ENCODE results near the gene RIPK3. TPM values are rescaled to one million over a fixed set of nuclear protein-coding genes. Genes with fewer than 3 reads are reported as not detected.

The RIPK3 gene
- not detected in 2 replicates for polyA plus RNA-seq (2012; rRNA removed)
- polyA plus RNA-seq (2012; cell fraction: cytosol; rRNA removed): not detected in 2 replicates
- polyA plus RNA-seq (2012; cell fraction: nucleus; rRNA removed): not detected in 2 replicates

DNA sequence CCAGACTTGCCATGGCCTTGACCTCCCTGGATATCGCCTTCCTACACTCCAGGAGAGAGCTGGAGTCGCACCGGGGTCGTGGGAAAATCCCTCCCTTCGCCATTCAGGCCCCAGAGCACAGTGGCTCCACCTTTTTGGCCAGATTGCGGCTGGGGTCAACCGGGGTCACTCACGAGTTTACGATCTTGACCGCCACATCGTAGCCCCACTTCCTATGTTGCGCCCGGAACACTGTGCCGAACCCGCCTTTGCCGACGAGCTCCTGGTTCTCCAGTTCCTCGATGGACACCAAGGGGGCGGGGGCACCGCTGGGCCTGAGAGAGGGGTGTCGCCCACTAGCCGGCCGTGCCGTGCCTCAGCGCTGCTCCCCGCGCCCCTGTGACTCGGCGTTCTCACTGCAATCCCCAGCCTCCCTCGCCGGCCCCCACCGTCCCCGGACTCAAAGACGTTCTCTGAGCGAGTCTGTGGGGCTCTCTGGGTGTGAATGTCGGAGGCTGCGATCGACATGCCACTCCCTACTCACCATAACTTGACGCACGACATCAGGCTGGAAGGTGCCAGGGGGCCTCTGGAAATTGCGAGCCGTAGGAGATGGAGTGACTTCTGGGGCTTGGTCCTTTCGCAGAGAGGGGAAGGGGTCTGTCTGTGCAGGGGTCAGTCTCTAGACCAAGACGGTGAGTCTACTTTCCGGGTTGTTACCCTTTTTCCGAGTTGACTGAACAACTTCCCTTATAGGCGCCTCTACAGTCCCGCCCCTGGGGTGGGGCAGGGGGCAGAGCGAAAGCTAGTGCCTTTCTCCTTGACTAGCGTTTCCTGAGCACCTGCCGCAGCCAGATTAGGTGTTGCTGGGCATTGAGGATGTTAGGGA, at the start of gene RIPK3:
TSS of gene RIPK3 (minus strand) at position 708 of the 868 bp plus-strand sequence. CDS start at position 543, 165 bp downstream.
- Histone ChIP-seq H3K9ac (no peak within 1 kb of the TSS), H3K79me2 (ENCODE audit: insufficient read depth) (no peaks in the 10 kb centered on the region), H3K36me3 (replicated peaks in 1 of 2; ENCODE audit: control insufficient read depth in 1 of 2, insufficient read depth in 2 of 2, low read length in 1 of 2) (no peaks in the 10 kb centered on the region), H3K4me3 (ENCODE audit: low read depth in 2 of 2, low read length in 1 of 2) (no peak within 1 kb of the TSS), H3K4me1 (ENCODE audit: control insufficient read depth in 1 of 2, insufficient read depth in 2 of 2, low read depth in 1 of 2, low read length in 1 of 2) (peaks cover 0 to 2% of the 10 kb centered on the region in 2 experiments; a peak in 1 of 4 replicates), H2AFZ (ENCODE audit: low read depth) (no peak within 1 kb of the TSS), H3K9me3 (no peaks in the 10 kb centered on the region), H3K27ac (ENCODE audit: low read depth in 2 of 2, low read length in 1 of 2) (no peak within 1 kb of the TSS), H3K9me2 (no peaks in the 10 kb centered on the region), H3F3A (replicated peaks; ENCODE audit: insufficient read depth) (no peaks in the 10 kb centered on the region), H3K4me2 (no peak within 1 kb of the TSS), H3K27me3 (ENCODE audit: insufficient read depth) (peaks cover 68% of the 10 kb centered on the region), H4K20me1 (ENCODE audit: insufficient read depth) (no peaks in the 10 kb centered on the region)
- ChIA-PET POLR2A (interaction anchor here (1.1 kb wide), 1 partner anchor 92 kb away, joined by 3 read pairs; no protein-coding TSS in a partner anchor), CTCF (interaction anchor here (1.1 to 12.7 kb wide), 8 partner anchors 6 to 98 kb away, joined by 3 to 445 read pairs (median 9); partner anchors contain the start of genes CBLN3, CIDEB, KHNYN and SDR39U1)
- TF ChIP-seq RXRA (IDR thresholded peaks at IDR 0.05; ENCODE audit: borderline replicate concordance, low read depth): no peak
- no peak for TF ChIP-seq NFIC (IDR thresholded peaks at IDR 0.05; ENCODE audit: borderline replicate concordance)
- TF ChIP-seq ELF1 (IDR thresholded peaks at IDR 0.05): no peak
- TF ChIP-seq RCOR1 (IDR thresholded peaks at IDR 0.05; ENCODE audit: low read length): no peak
- no peak for TF ChIP-seq RFX5 (IDR thresholded peaks at IDR 0.05; ENCODE audit: low read length)
- no peak for TF ChIP-seq CHD2 (IDR thresholded peaks at IDR 0.05; ENCODE audit: low read length, partially characterized antibody)
- TF ChIP-seq TAF1 (IDR thresholded peaks at IDR 0.05; ENCODE audit: borderline replicate concordance, low read depth, low read length): no peak
- no peak for TF ChIP-seq GABPA (IDR thresholded peaks at IDR 0.05; ENCODE audit: low read depth)
- no peak for DNase-seq
- 75% methylated on average over 41 of the region's 51 CpGs for WGBS (ENCODE audit: low lambda C conversion rate)

DNA sequence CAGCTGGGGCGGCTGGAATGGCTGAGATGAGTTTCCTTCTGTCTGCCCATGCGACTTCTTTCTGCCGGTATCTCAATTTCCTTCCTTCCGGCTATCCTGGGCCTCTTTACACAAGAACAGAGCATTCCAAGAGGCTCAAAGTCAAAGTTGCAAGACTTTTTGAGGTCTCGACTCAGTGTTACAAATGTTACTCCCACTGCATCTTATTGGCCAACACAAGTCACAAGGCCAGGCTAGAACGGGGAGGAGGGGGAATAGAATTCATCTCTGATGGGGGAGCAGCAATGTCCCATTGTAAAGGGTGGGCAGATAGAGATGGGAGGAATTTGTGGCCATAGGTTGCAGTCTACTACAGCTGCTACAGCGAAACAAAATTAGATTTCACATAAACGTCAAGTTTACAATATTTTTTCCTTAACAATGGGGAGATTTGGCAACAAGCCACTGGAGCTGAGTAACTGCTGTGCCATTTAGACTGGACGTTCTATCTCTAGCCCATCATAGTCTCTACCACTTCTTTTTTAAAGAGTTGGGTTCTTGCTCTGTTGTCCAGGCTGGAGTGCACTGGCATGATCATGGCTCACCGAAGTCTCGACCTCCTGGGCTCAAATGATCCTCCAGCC, 49.5 kb upstream of the RIPK3 start:
- Histone ChIP-seq H3K4me1 (ENCODE audit: control insufficient read depth in 1 of 2, insufficient read depth in 2 of 2, low read depth in 1 of 2, low read length in 1 of 2) (no peaks in the 10 kb centered on the region; a peak in 2 of 4 replicates), H3K27ac (ENCODE audit: low read depth in 2 of 2, low read length in 1 of 2) (no peak overlapping the region), H4K20me1 (ENCODE audit: insufficient read depth) (no peaks in the 10 kb centered on the region), H3K4me3 (ENCODE audit: low read depth in 2 of 2, low read length in 1 of 2) (no peak overlapping the region), H3K36me3 (replicated peaks in 1 of 2; ENCODE audit: control insufficient read depth in 1 of 2, insufficient read depth in 2 of 2, low read length in 1 of 2) (no peaks in the 10 kb centered on the region), H3K9ac (no peak overlapping the region), H3K9me3 (no peaks in the 10 kb centered on the region), H3K27me3 (ENCODE audit: insufficient read depth) (no peaks in the 10 kb centered on the region), H3F3A (replicated peaks; ENCODE audit: insufficient read depth) (peaks cover 13% of the 10 kb centered on the region), H3K9me2 (no peaks in the 10 kb centered on the region), H3K4me2 (no peak overlapping the region), H3K79me2 (ENCODE audit: insufficient read depth) (no peaks in the 10 kb centered on the region), H2AFZ (ENCODE audit: low read depth) (no peak overlapping the region)
- CTCF ChIA-PET: interaction anchor here (0.9 to 1.8 kb wide), 4 partner anchors 12 to 42 kb away, joined by 3 to 5 read pairs (median 4); no protein-coding TSS in a partner anchor
- TF ChIP-seq, protein P1, sequence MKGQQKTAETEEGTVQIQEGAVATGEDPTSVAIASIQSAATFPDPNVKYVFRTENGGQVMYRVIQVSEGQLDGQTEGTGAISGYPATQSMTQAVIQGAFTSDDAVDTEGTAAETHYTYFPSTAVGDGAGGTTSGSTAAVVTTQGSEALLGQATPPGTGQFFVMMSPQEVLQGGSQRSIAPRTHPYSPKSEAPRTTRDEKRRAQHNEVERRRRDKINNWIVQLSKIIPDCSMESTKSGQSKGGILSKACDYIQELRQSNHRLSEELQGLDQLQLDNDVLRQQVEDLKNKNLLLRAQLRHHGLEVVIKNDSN (IDR thresholded peaks at IDR 0.05; ENCODE audit: borderline replicate concordance, low read depth): peak; percentile 51; the same call in 1 of the 2 replicates
- no peak for TF ChIP-seq RCOR1 (IDR thresholded peaks at IDR 0.05; ENCODE audit: low read length)
- POLR2A ChIA-PET: interaction anchor here (0.8 kb wide), 1 partner anchor 23 kb away, joined by 3 read pairs; no protein-coding TSS in a partner anchor
- no peak for DNase-seq
- 70% methylated on average over 11 of the region's 11 CpGs for WGBS (ENCODE audit: low lambda C conversion rate)

Data from SK-N-SH (cell line).